A549 (cell line): ENCODE data around the gene KCNF1. TPM values are rescaled to one million over a fixed set of nuclear protein-coding genes. Genes with fewer than 3 reads are reported as not detected.

Experiments used
- ATAC-seq, 2 experiments: fragments of 200-7000 bp in 1 of 2; fragments of >200 bp in 1 of 2; cut with Nextera tagmentation in 1 of 2; cut with Tn5 transposase in 1 of 2; 3 replicates each; pipeline versions ENCODE4 v1.8.0 to v1.9.1; 2018 to 2020; ENCODE audit warnings: mild to moderate bottlenecking in 1 of 2, moderate library complexity in 1 of 2
- CTCF ChIA-PET: fragments of 300-600 bp; sonication (Branson Sonifier 250); formaldehyde crosslinking; extraction: SDS; loops from one replicate; lab custom pipeline; 2021; ENCODE audit warnings: antibody characterized with exemption, inconsistent platforms; lab: Yijun Ruan, JAX
- POLR2A ChIA-PET: fragments of 350-600 bp; formaldehyde crosslinking; extraction: SDS; loops from one replicate; lab custom pipeline; 2021; ENCODE audit warnings: antibody characterized with exemption, inconsistent platforms; lab: Yijun Ruan, JAX
- DNase-seq, 2 experiments: peaks; one replicate each; pipeline versions ENCODE4 v3.0.0 to v3.0.0-alpha.2; 2011 to 2016; ENCODE audit warnings: low read depth in 1 of 2, low spot score in 1 of 2
- FAIRE-seq: peaks from 2 replicates; lab custom pipeline; 2011; peaks lifted over from hg19 to GRCh38; lab: Jason Lieb, UNC
- H3K27ac ChIP-seq, 2 experiments: fragments of >200 bp; sonication (Bioruptor Twin); formaldehyde crosslinking; 3 replicates each; pipeline ENCODE4 v1.5.1; 2016 to 2017
- H3K4me1 ChIP-seq: fragments of >200 bp; sonication (Bioruptor Twin); formaldehyde crosslinking; 3 replicates; pipeline ENCODE4 v1.6.1; 2016
- H3K4me2 ChIP-seq: fragments of >200 bp; sonication (Bioruptor Twin); formaldehyde crosslinking; 3 replicates; pipeline ENCODE4 v1.6.1; 2016
- H3K4me3 ChIP-seq: fragments of >200 bp; sonication (Bioruptor Twin); formaldehyde crosslinking; 3 replicates; pipeline ENCODE4 v1.5.1; 2016
- H3K9me3 ChIP-seq: fragments of >200 bp; sonication (Bioruptor Twin); formaldehyde crosslinking; 3 replicates; pipeline ENCODE4 v1.6.1; 2016
- ATOH8 ChIP-seq: fragments of 250-450 bp; sonication (Bioruptor Pico); IDR thresholded peaks from 2 replicates; pipeline ENCODE4 v1.5.0; 2020; ENCODE audit warnings: low read depth, mild to moderate bottlenecking, moderate library complexity
- BCL3 ChIP-seq: fragments of >200 bp; sonication (Bioruptor Twin); formaldehyde crosslinking; IDR thresholded peaks from 3 replicates; pipeline ENCODE4 v1.6.1; 2016
- CBX2 ChIP-seq: fragments of 200-600 bp; sonication (generic); IDR thresholded peaks from 2 replicates; pipeline ENCODE4 v1.6.1; 2016; ENCODE audit warnings: low read depth, mild to moderate bottlenecking, borderline replicate concordance
- CBX8 ChIP-seq: fragments of 200-600 bp; sonication (generic); IDR thresholded peaks from 2 replicates; pipeline ENCODE4 v1.6.1; 2016
- CEBPB ChIP-seq, 2 experiments: fragments of >200 bp in 1 of 2; sonication (Bioruptor Twin) in 1 of 2; formaldehyde crosslinking in 1 of 2; IDR thresholded peaks; 2 replicates each; pipeline ENCODE4 v1.6.1; 2012 to 2016
- CHD4 ChIP-seq: fragments of 200-600 bp; sonication (generic); IDR thresholded peaks from 2 replicates; pipeline ENCODE4 v1.6.1; 2016; ENCODE audit warnings: antibody characterized with exemption, mild to moderate bottlenecking, borderline replicate concordance
- CTCF ChIP-seq: fragments of >200 bp; sonication (Bioruptor Twin); formaldehyde crosslinking; IDR thresholded peaks from 3 replicates; pipeline ENCODE4 v1.5.1; 2016
- E2F6 ChIP-seq: IDR thresholded peaks from 2 replicates; pipeline ENCODE4 v1.6.1; 2012; ENCODE audit warnings: low read depth, borderline replicate concordance
- EHF ChIP-seq: fragments of 250-450 bp; sonication (Bioruptor Pico); IDR thresholded peaks from 2 replicates; pipeline ENCODE4 v1.5.0; 2020; ENCODE audit warnings: mild to moderate bottlenecking
- EHMT2 ChIP-seq: fragments of 200-600 bp; sonication (generic); IDR thresholded peaks from 2 replicates; pipeline ENCODE4 v1.6.1; 2016; ENCODE audit warnings: antibody characterized with exemption, low read depth, mild to moderate bottlenecking, moderate library complexity
- ESRRA ChIP-seq: fragments of 150-350 bp; IDR thresholded peaks from 2 replicates; pipeline ENCODE4 v1.6.1; 2014; ENCODE audit warnings: mild to moderate bottlenecking, low read length, borderline replicate concordance
- FOSL2 ChIP-seq, 2 experiments: fragments of 450-650 bp in 1 of 2; fragments of >200 bp in 1 of 2; sonication (Bioruptor Twin) in 1 of 2; formaldehyde crosslinking; IDR thresholded peaks; 2 replicates each; pipeline versions ENCODE4 v1.5.0 to v1.6.1; 2016 to 2020; ENCODE audit warnings: mild to moderate bottlenecking in 1 of 2, moderate library complexity in 1 of 2
- FOXS1 ChIP-seq: fragments of 250-450 bp; sonication (Bioruptor Pico); IDR thresholded peaks from 2 replicates; pipeline ENCODE4 v1.5.0; 2020; ENCODE audit warnings: mild to moderate bottlenecking, moderate library complexity
- HES2 ChIP-seq: fragments of >200 bp; sonication (Bioruptor Twin); formaldehyde crosslinking; IDR thresholded peaks from 2 replicates; pipeline ENCODE4 v1.6.1; 2016
- HOXA7 ChIP-seq: fragments of 250-450 bp; sonication (Bioruptor Pico); IDR thresholded peaks from 2 replicates; pipeline ENCODE4 v1.5.0; 2020; ENCODE audit warnings: mild to moderate bottlenecking, moderate library complexity
- HOXB13 ChIP-seq: fragments of 250-450 bp; sonication (Bioruptor Pico); IDR thresholded peaks from 2 replicates; pipeline ENCODE4 v1.5.0; 2020; ENCODE audit warnings: low read depth, mild to moderate bottlenecking, moderate library complexity
- HOXB5 ChIP-seq: fragments of 250-450 bp; sonication (Bioruptor Pico); IDR thresholded peaks from 2 replicates; pipeline ENCODE4 v1.5.0; 2020; ENCODE audit warnings: mild to moderate bottlenecking, moderate library complexity
- MYC ChIP-seq: IDR thresholded peaks from 2 replicates; pipeline ENCODE4 v1.6.1; 2012; ENCODE audit warnings: mild to moderate bottlenecking, inconsistent platforms, low read length, improper control_type of control experiment, borderline replicate concordance
- NPAS2 ChIP-seq: fragments of 250-450 bp; sonication (Bioruptor Pico); IDR thresholded peaks from 2 replicates; pipeline ENCODE4 v1.8.0; 2022; ENCODE audit warnings: mild to moderate bottlenecking, moderate library complexity, borderline replicate concordance
- NR3C1 ChIP-seq: fragments of >200 bp; sonication (Bioruptor Twin); formaldehyde crosslinking; IDR thresholded peaks from 3 replicates; pipeline ENCODE4 v1.6.1; 2017
- PBX3 ChIP-seq: IDR thresholded peaks from 2 replicates; pipeline ENCODE4 v1.6.1; 2012
- RAD21 ChIP-seq, 2 experiments: fragments of >200 bp in 1 of 2; sonication (Bioruptor Twin) in 1 of 2; formaldehyde crosslinking in 1 of 2; IDR thresholded peaks in 1 of 2; conservative IDR thresholded peaks in 1 of 2; 2 replicates in 1 of 2; 3 replicates in 1 of 2; pipeline ENCODE4 v1.6.1; 2012 to 2018; ENCODE audit warnings: inconsistent platforms in 1 of 2
- RARB ChIP-seq: fragments of 250-450 bp; sonication (Bioruptor Pico); IDR thresholded peaks from 2 replicates; pipeline ENCODE4 v1.8.0; 2021; ENCODE audit warnings: mild to moderate bottlenecking, moderate library complexity
- RFX5 ChIP-seq: fragments of 450-650 bp; IDR thresholded peaks from 2 replicates; pipeline ENCODE4 v1.7.1; 2014; ENCODE audit warnings: antibody characterized with exemption, mild to moderate bottlenecking, moderate library complexity
- SMC3 ChIP-seq: fragments of >200 bp; sonication (Bioruptor Twin); formaldehyde crosslinking; IDR thresholded peaks from 3 replicates; pipeline ENCODE4 v1.6.1; 2018; ENCODE audit warnings: inconsistent platforms
- TP53 ChIP-seq: fragments of 250-450 bp; sonication (Bioruptor Pico); IDR thresholded peaks from 2 replicates; pipeline ENCODE4 v1.5.0; 2021; ENCODE audit warnings: mild to moderate bottlenecking, moderate library complexity
- USF2 ChIP-seq: fragments of 450-650 bp; IDR thresholded peaks from 2 replicates; pipeline ENCODE4 v1.6.1; 2014; ENCODE audit warnings: antibody characterized with exemption
- ZC3H11A ChIP-seq: fragments of 450-650 bp; IDR thresholded peaks from 2 replicates; pipeline ENCODE4 v1.6.1; 2014; ENCODE audit warnings: antibody characterized with exemption, mild to moderate bottlenecking
- ZFP36 ChIP-seq: fragments of 450-650 bp; IDR thresholded peaks from 2 replicates; pipeline ENCODE4 v1.6.1; 2014; ENCODE audit warnings: borderline replicate concordance; ENCODE audit not compliant: partially characterized antibody
- ZNF302 ChIP-seq: fragments of 250-450 bp; sonication (Bioruptor Pico); IDR thresholded peaks from 2 replicates; pipeline ENCODE4 v1.9.0; 2021; ENCODE audit warnings: inconsistent platforms, mild to moderate bottlenecking, moderate library complexity
- WGBS: methylation state at CpG from one replicate; pipeline ENCODE4 v1.1.6; 2017; ENCODE audit errors: missing lambda C conversion rate; 5-methylcytosine and 5-hydroxymethylcytosine counted together
- polyA plus RNA-seq, 4 experiments: library from polyadenylated mRNA; depleted of rRNA in 3 of 4; stranded (reverse); fragments of >200 nt; fragmentation: RNase III in 1 of 4; extraction: RNeasy Plus Mini Kit Qiagen cat#74134 plus additional on column Dnase treatment in 1 of 4; gene quantifications; 2 replicates in 3 of 4; 3 replicates in 1 of 4; pipeline ENCODE4 v1.2.3, GENCODE V29; 2011 to 2017

The KCNF1 gene
- polyA plus RNA-seq, 2 of the 4 experiments (the other 2 are of a cell fraction), result 3.7 to 4.4 TPM

- no peak overlapping the region for H3K4me2 ChIP-seq
- 80% methylated on average over 12 of the region's 12 CpGs for WGBS
- no peak overlapping the region for H3K27ac ChIP-seq
- no peak overlapping the region for H3K4me3 ChIP-seq
- TF ChIP-seq ZC3H11A, result no peak
- TF ChIP-seq RARB (CRISPR knock-in tag), result no peak
- TF ChIP-seq HOXA7 (CRISPR knock-in tag), result no peak
- no peak for TF ChIP-seq NPAS2 (CRISPR knock-in tag)
- TF ChIP-seq EHF, result no peak
- TF ChIP-seq NR3C1, result no peak
- no peak for TF ChIP-seq ATOH8
- no peak for TF ChIP-seq SMC3
- TF ChIP-seq ESRRA, result no peak
- TF ChIP-seq FOSL2 (IDR thresholded peaks at IDR 0.05), result no peak
- no peak for TF ChIP-seq FOSL2 (CRISPR knock-in tag; IDR thresholded peaks at IDR 0.05)
- no peak for TF ChIP-seq ZFP36
- TF ChIP-seq CEBPB (IDR thresholded peaks at IDR 0.05), result no peak
- TF ChIP-seq CHD4, result no peak
- TF ChIP-seq HOXB5 (CRISPR knock-in tag), result no peak
- TF ChIP-seq CTCF, result no peak
- no peak for TF ChIP-seq CBX8
- TF ChIP-seq, all 56 proteins: peak for 0
- Histone ChIP-seq H3K9me3 (no peaks in the 10 kb centered on the region), H3K4me1 (peaks cover 3% of the 10 kb centered on the region)
- ChIA-PET CTCF (interaction anchor here (0.6 to 1.1 kb wide), 3 partner anchors 12 to 32 kb away, joined by 3 read pairs; no protein-coding TSS in a partner anchor), POLR2A (no interaction called here)
- DNase-seq (no peak), FAIRE-seq (no peak), ATAC-seq (no peak)
These were observed 33.3 kb upstream of the KCNF1 start for GRCh38 chr2:10878268-10878915.

GRCh38 chr2:10879159-10879558 is 32.6 kb upstream of the KCNF1 start:
- TF ChIP-seq ZNF302 (CRISPR knock-in tag) (no peak), USF2 (no peak), ZC3H11A (no peak), RFX5 (no peak), E2F6 (no peak), EHMT2 (no peak), BCL3 (no peak), CBX2 (no peak), ATOH8 (no peak), CBX8 (no peak), RAD21 (conservative IDR thresholded peaks at IDR 0.05 in 1 of 2, IDR thresholded peaks at IDR 0.05 in 1 of 2) (no peak), HES2 (no peak), FOXS1 (no peak), MYC (no peak), HOXB13 (CRISPR knock-in tag) (no peak), PBX3 (no peak), RARB (CRISPR knock-in tag) (no peak), TP53 (CRISPR knock-in tag) (no peak), HOXA7 (CRISPR knock-in tag) (no peak)
- WGBS, result 65% methylated on average over 9 of the region's 9 CpGs
- DNase-seq (no peak), ATAC-seq (no peak; a peak in 1 of 6 replicates), FAIRE-seq (no peak)
- Histone ChIP-seq H3K4me1 (peaks cover 11% of the 10 kb centered on the region), H3K4me3 (no peak overlapping the region), H3K4me2 (no peak overlapping the region), H3K27ac (no peak overlapping the region), H3K9me3 (no peaks in the 10 kb centered on the region)
- CTCF ChIA-PET, result interaction anchor here (1.2 kb wide), 1 partner anchor 245 kb away, joined by 4 read pairs; no protein-coding TSS in a partner anchor
- POLR2A ChIA-PET, result no interaction called here
